Uterus (tissue), 4 donors: ENCODE results near the gene UGT1A3. TPM values are rescaled to one million over a fixed set of nuclear protein-coding genes. Genes with fewer than 3 reads are reported as not detected.

ENCODE experiments used
- DNase-seq, 2 donors: peaks; one replicate each; pipeline ENCODE4 v3.0.0-alpha.2; 2019 to 2020
- H3K27ac ChIP-seq, 2 donors: fragments of 200-600 bp; sonication (generic); 1 replicate in 1 of 2; 2 replicates in 1 of 2; pipeline ENCODE4 v1.5.1; 2016 to 2018
- H3K27me3 ChIP-seq, 2 donors: fragments of 200-600 bp; sonication (generic); one replicate each; pipeline ENCODE4 v1.5.1; 2018 to 2019; ENCODE audit warnings: control low read depth in 1 of 2
- H3K36me3 ChIP-seq, 2 donors: fragments of 200-600 bp; sonication (generic); one replicate each; pipeline ENCODE4 v1.5.1; 2019; ENCODE audit warnings: control low read depth in 1 of 2
- H3K4me1 ChIP-seq, 2 donors: fragments of 200-600 bp; sonication (generic); one replicate each; pipeline ENCODE4 v1.5.1; 2018 to 2019; ENCODE audit warnings: control low read depth in 1 of 2
- H3K4me3 ChIP-seq, 2 donors: fragments of 200-600 bp; sonication (generic); 1 replicate in 1 of 2; 2 replicates in 1 of 2; pipeline ENCODE4 v1.5.1; 2018 to 2019; ENCODE audit warnings: mild to moderate bottlenecking in 1 of 2
- H3K9me3 ChIP-seq, 2 donors: fragments of 200-600 bp; sonication (generic); one replicate each; pipeline ENCODE4 v1.5.1; 2019; ENCODE audit warnings: control low read depth in 1 of 2
- POLR2A ChIP-seq, 2 donors: fragments of 450-650 bp; IDR thresholded peaks; one replicate each; pipeline ENCODE4 v1.6.1; 2016; ENCODE audit warnings: antibody characterized with exemption in 2 of 2, mild to moderate bottlenecking in 1 of 2, moderate library complexity in 1 of 2
- intact Hi-C: fragments of 100-400 bp; cut with DNase I; formaldehyde crosslinking; loops from one replicate; pipeline ENCODE4 v1.15.1; 2023; ENCODE audit warnings: low total_unique reads
- total RNA-seq, 4 donors: library from RNA; depleted of rRNA in 3 of 4; stranded (reverse); fragments of >200 nt in 3 of 4; gene quantifications; one replicate each; pipeline versions ENCODE4 v1.1.0 to v1.2.4, GENCODE V29; 2014 to 2023
- TF ChIP-seq, protein P1 (sequence below), 4 experiments: fragments of 200-600 bp in 2 of 4; fragments of 450-650 bp in 2 of 4; sonication (generic) in 2 of 4; IDR thresholded peaks; one replicate each; pipeline ENCODE4 v1.5.1; 2016 to 2019; ENCODE audit warnings: antibody characterized with exemption in 4 of 4, mild to moderate bottlenecking in 2 of 4, moderate library complexity in 1 of 4
- donor health status: DM: yes; HTN: yes; CAD: no.

The UGT1A3 gene
- total RNA-seq, 4 donors from 2014 or later = not detected

DNA sequence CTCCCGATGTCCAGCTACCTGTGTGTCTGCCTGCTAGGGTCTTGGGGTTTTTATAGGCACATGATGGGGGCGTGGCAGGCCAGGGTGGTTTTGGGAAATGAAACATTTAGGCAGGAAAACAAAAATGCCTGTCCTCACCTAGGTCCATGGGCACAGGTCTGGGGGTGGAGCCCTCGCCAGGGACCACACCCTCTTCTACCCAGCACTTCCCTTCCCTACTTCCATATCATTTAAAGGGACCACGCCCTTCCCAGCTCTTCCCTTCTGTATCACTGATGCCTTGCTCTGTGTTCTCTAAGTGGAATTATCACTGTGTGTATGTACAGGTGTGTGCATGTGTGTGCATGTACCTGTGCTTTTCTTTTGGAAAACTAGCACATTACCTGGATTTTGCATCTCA is 37.6 kb downstream of the UGT1A3 start:
- Histone ChIP-seq H3K27ac (no peak overlapping the region), H3K27me3 (no peaks in the 10 kb centered on the region), H3K9me3 (no peaks in the 10 kb centered on the region), H3K4me1 (no peaks in the 10 kb centered on the region), H3K4me3 (no peak overlapping the region), H3K36me3 (no peaks in the 10 kb centered on the region)
- intact Hi-C loops = no loop called here
- no peak for DNase-seq
- TF ChIP-seq, protein P1, sequence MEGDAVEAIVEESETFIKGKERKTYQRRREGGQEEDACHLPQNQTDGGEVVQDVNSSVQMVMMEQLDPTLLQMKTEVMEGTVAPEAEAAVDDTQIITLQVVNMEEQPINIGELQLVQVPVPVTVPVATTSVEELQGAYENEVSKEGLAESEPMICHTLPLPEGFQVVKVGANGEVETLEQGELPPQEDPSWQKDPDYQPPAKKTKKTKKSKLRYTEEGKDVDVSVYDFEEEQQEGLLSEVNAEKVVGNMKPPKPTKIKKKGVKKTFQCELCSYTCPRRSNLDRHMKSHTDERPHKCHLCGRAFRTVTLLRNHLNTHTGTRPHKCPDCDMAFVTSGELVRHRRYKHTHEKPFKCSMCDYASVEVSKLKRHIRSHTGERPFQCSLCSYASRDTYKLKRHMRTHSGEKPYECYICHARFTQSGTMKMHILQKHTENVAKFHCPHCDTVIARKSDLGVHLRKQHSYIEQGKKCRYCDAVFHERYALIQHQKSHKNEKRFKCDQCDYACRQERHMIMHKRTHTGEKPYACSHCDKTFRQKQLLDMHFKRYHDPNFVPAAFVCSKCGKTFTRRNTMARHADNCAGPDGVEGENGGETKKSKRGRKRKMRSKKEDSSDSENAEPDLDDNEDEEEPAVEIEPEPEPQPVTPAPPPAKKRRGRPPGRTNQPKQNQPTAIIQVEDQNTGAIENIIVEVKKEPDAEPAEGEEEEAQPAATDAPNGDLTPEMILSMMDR (IDR thresholded peaks at IDR 0.05) = no peak
- TF ChIP-seq POLR2A (IDR thresholded peaks at IDR 0.05) = no peak

DNA sequence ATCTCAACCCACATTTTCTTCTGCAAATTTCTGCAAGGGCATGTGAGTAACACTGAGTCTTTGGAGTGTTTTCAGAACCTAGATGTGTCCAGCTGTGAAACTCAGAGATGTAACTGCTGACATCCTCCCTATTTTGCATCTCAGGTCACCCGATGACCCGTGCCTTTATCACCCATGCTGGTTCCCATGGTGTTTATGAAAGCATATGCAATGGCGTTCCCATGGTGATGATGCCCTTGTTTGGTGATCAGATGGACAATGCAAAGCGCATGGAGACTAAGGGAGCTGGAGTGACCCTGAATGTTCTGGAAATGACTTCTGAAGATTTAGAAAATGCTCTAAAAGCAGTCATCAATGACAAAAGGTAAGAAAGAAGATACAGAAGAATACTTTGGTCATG is 39.2 kb downstream of the UGT1A3 start:
- TF ChIP-seq, protein P1 (IDR thresholded peaks at IDR 0.05) = no peak
- TF ChIP-seq POLR2A (IDR thresholded peaks at IDR 0.05) = no peak
- intact Hi-C loops = no loop called here

DNA sequence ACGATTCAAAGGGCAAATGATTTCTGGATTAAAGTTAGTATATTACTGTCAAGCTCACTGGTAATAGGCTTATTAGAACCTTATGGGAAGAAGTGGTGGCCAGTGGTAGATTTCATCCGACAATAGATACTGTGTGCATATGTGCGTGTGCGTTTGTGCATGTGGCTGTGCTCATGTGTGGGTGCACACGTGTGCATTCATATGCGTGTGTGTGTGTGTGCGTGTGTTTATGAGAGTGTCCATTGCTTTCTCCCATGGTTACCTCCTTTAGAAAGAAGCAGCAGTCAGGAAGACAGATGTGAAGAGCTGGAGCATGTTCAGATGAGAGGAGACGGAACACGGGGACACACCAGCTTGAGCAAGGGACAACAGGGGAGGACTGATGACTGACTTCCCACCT is 40.4 kb downstream of the UGT1A3 start:
- H3K36me3 ChIP-seq = no peaks in the 10 kb centered on the region
- H3K4me3 ChIP-seq = no peak overlapping the region
- no peaks in the 10 kb centered on the region for H3K27me3 ChIP-seq
- no peak for DNase-seq
- no peaks in the 10 kb centered on the region for H3K4me1 ChIP-seq
- TF ChIP-seq, protein P1 (IDR thresholded peaks at IDR 0.05) = no peak
- TF ChIP-seq POLR2A (IDR thresholded peaks at IDR 0.05) = no peak
- no peaks in the 10 kb centered on the region for H3K9me3 ChIP-seq
- no peak overlapping the region for H3K27ac ChIP-seq
- intact Hi-C loops = no loop called here

More for the DNA sequence above, 39.2 kb downstream of the UGT1A3 start:
- no peak overlapping the region for H3K4me3 ChIP-seq
- no peaks in the 10 kb centered on the region for H3K27me3 ChIP-seq
- DNase-seq = no peak
- H3K27ac ChIP-seq = no peak overlapping the region
- H3K36me3 ChIP-seq = no peaks in the 10 kb centered on the region
- H3K4me1 ChIP-seq = no peaks in the 10 kb centered on the region
- no peaks in the 10 kb centered on the region for H3K9me3 ChIP-seq

DNA sequence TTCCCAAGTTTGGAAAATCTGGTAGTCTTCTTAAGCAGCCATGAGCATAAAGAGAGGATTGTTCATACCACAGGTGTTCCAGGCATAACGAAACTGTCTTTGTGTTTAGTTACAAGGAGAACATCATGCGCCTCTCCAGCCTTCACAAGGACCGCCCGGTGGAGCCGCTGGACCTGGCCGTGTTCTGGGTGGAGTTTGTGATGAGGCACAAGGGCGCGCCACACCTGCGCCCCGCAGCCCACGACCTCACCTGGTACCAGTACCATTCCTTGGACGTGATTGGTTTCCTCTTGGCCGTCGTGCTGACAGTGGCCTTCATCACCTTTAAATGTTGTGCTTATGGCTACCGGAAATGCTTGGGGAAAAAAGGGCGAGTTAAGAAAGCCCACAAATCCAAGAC is 43.3 kb downstream of the UGT1A3 start:
- H3K27ac ChIP-seq = no peak overlapping the region
- intact Hi-C loops = no loop called here
- DNase-seq = no peak
- no peak for TF ChIP-seq POLR2A (IDR thresholded peaks at IDR 0.05)
- TF ChIP-seq, protein P1 (IDR thresholded peaks at IDR 0.05) = no peak
- no peak overlapping the region for H3K4me3 ChIP-seq
- no peaks in the 10 kb centered on the region for H3K36me3 ChIP-seq
- no peaks in the 10 kb centered on the region for H3K27me3 ChIP-seq
- H3K9me3 ChIP-seq = no peaks in the 10 kb centered on the region
- no peaks in the 10 kb centered on the region for H3K4me1 ChIP-seq

DNA sequence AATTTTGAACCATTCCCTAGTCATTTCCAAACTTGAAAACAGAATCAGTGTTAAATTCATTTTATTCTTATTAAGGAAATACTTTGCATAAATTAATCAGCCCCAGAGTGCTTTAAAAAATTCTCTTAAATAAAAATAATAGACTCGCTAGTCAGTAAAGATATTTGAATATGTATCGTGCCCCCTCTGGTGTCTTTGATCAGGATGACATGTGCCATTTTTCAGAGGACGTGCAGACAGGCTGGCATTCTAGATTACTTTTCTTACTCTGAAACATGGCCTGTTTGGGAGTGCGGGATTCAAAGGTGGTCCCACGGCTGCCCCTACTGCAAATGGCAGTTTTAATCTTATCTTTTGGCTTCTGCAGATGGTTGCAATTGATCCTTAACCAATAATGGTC is 43.7 kb downstream of the UGT1A3 start:
- H3K4me3 ChIP-seq = no peak overlapping the region
- no peaks in the 10 kb centered on the region for H3K9me3 ChIP-seq
- TF ChIP-seq, protein P1 (IDR thresholded peaks at IDR 0.05) = no peak
- TF ChIP-seq POLR2A (IDR thresholded peaks at IDR 0.05) = no peak
- H3K36me3 ChIP-seq = no peaks in the 10 kb centered on the region
- intact Hi-C loops = no loop called here
- DNase-seq = no peak
- no peaks in the 10 kb centered on the region for H3K4me1 ChIP-seq
- no peaks in the 10 kb centered on the region for H3K27me3 ChIP-seq
- H3K27ac ChIP-seq = no peak overlapping the region
